NOMO-1 treated with DMSO at 0.1 percent for 48 hours (cell line): ENCODE measurements around the gene SERPINA5.

Experiments used
- DNase-seq: peaks from one replicate; lab custom pipeline; 2025; ENCODE audit not compliant: unreplicated experiment; lab: John Stamatoyannopoulos, UW

SERPINA5 gene

GRCh38 chr14:94641632-94641955 lies 60.4 kb downstream of the SERPINA5 start:
- DNase-seq, result no peak
